Measurements from ENCODE around the gene RASSF8.
A peak's percentile ranks its signal among the peaks of the same experiment; 100 is the strongest.

The RASSF8 gene

GRCh38 chr12:26125400-26126339, 167.2 kb downstream of the RASSF8 start:
- no peak for TF ChIP-seq ZFX (IDR thresholded peaks at IDR 0.05)
- TF ChIP-seq, protein P1, sequence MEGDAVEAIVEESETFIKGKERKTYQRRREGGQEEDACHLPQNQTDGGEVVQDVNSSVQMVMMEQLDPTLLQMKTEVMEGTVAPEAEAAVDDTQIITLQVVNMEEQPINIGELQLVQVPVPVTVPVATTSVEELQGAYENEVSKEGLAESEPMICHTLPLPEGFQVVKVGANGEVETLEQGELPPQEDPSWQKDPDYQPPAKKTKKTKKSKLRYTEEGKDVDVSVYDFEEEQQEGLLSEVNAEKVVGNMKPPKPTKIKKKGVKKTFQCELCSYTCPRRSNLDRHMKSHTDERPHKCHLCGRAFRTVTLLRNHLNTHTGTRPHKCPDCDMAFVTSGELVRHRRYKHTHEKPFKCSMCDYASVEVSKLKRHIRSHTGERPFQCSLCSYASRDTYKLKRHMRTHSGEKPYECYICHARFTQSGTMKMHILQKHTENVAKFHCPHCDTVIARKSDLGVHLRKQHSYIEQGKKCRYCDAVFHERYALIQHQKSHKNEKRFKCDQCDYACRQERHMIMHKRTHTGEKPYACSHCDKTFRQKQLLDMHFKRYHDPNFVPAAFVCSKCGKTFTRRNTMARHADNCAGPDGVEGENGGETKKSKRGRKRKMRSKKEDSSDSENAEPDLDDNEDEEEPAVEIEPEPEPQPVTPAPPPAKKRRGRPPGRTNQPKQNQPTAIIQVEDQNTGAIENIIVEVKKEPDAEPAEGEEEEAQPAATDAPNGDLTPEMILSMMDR (conservative IDR thresholded peaks at IDR 0.05): no peak
- H3K27ac ChIP-seq: peak overlapping the region; percentile 70

DNA sequence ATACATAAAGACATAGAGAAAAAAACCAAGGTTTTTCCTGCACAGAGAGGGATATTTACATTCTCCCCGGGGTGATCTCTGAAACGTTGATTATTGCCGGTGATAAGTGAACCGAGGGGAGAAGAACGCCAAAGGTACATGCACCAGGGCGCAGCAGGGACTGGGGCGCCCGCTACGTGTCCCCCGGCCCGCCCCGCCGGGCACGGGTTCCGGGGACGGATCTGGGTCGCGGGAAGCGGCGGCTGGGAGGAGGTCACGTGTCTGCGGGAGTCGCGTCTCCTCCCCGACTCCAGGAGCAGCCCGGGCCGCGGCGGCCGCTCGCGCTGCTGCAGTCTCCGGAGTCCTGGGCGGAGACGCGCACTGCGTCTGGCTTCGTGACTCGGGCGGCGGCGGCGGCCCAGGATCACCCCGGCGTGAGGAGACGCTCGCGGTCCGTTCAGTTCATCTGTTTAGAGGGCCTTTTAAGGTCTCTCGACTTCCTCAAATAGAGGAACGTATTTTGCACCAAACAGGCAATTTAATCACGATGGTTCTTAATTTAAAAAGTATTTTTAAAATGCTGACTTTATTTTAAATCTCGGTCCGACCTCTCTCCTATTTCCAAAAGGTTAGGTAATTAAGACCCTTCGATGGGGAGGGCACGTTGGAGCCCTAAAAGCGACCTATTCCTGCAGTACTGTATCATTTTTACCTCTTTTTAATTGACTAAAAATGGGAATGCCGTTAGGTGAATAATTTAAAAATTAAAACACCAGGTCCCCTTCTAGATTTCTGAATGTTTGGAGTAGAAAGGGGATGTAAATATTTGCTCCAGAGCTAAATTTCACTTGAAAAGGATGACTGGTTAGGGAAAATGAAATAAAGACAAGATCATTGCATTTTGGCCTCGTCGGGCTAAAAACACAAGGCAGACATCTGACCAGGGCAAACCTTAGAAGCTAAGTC, 168.1 kb downstream of the RASSF8 start:
- peak overlapping the region; percentile 70 for H3K27ac ChIP-seq
- TF ChIP-seq ZFX (IDR thresholded peaks at IDR 0.05): no peak
- TF ChIP-seq, protein P1 (conservative IDR thresholded peaks at IDR 0.05): peak; percentile 27

DNA sequence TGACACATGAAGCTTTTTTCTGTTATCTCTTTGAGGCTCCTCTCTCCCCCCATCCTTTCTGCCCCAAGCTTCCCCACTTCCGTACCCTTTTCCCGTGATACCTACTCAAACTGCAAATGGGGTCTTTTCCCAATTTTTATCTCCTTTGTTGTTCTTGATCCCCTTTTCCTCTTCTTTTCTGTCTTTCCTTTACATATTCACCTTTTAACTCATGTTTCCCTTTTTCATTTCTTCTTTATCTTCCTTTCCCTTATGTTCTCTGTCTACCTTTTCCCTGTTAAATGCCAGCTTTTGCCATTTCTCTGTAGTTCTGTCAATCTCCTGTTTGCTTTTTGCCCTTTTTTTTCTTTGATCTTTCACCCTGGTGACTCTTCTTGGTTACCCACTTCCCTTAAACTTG, 168.9 kb downstream of the RASSF8 start:
- TF ChIP-seq ZFX (IDR thresholded peaks at IDR 0.05): no peak
- TF ChIP-seq, protein P1 (conservative IDR thresholded peaks at IDR 0.05): no peak

DNA sequence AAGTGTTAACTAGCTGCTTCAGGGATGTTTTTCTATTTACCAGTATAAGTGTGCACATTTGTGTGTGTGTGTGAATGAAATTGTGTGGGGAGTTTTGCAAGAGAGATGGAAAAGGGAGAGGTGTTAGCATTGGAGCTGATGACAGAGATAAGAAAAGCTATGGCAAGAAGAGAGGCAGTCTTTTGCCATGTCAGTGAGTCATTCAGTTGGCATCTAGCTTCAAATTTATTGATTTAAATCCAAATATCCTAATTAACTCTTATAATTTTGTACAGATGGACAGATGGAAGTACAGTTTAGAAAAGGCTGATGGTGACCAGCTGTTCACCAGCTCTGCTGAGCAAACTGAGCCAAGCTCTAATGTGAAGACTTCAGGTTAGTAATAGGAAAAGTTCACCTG, 169.7 kb downstream of the RASSF8 start:
- H3K27ac ChIP-seq: no peak overlapping the region
- TF ChIP-seq, protein P1 (conservative IDR thresholded peaks at IDR 0.05): no peak
- TF ChIP-seq ZFX (IDR thresholded peaks at IDR 0.05): no peak

More for the DNA sequence above, 168.9 kb downstream of the RASSF8 start:
- no peak overlapping the region for H3K27ac ChIP-seq
